Hematopoietic multipotent progenitor cell (in vitro differentiated cells): ENCODE results near the gene NHLRC1. TPM values are rescaled to one million over a fixed set of nuclear protein-coding genes. Genes with fewer than 3 reads are reported as not detected.
A peak's percentile ranks its signal among the peaks of the same experiment; 100 is the strongest.

ENCODE experiments used
- DNase-seq, 3 donors: peaks; one replicate each; pipeline ENCODE4 v3.0.0-alpha.2; 2011 to 2015; ENCODE audit warnings: low read depth in 2 of 3, low spot score in 2 of 3
- total RNA-seq: library from RNA; depleted of rRNA; stranded (reverse); fragments of >200 nt; gene quantifications from one replicate; pipeline ENCODE4 v1.2.3, GENCODE V29; 2012

The NHLRC1 gene
- total RNA-seq, 1 donor = 8.1 TPM

DNA sequence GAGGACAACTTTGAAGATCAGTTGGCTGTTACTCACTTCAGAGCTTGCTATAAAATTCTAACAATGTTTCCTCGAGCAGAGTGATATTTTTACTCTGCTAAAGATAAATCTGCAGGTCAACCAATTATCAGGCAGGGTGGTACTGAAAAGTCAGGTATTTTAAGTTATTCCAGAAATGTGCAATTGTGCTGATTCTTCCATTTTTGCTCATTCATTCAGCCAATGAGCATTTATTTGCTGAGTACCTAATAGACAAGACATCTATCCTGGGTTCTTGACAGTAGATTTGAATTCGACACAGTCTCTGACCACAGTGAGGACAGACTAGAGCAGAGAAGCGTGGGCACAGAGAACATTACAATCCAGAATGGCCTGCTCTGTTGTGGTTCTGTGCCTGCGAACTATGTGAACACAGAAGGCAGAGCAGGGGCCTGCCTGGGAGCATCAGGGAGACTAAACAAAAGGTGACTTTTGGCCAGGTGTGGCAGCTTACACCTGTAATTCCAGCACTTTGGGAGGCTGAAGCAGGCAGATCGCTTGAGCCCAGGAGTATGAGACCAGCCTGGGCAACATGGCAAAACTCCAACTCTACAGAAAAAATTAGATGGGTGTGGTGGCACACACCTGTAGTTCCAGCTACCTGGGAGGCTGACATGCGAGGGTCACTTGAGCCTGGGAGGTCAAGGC, 17.6 kb upstream of the NHLRC1 start:
- no peak for DNase-seq

DNA sequence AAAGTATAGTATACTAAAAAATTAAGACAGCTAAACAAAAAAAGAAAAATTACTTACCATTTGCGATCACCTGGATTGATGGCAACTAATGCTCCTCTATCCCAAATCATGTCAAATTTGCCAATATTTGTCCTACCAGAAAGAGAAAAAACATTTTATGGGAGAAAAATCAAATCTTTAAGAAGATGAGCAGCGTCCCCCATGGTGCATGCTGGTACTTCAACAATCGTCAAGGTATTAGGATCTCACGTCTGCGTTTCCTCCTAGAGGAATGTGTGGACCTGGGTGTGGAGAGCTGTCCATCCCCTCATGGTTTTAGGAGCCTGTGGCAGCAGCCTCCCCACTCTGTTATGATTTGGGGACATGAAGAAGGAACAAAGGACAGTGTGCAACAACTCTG, 16.4 kb upstream of the NHLRC1 start:
- no peak for DNase-seq

DNA sequence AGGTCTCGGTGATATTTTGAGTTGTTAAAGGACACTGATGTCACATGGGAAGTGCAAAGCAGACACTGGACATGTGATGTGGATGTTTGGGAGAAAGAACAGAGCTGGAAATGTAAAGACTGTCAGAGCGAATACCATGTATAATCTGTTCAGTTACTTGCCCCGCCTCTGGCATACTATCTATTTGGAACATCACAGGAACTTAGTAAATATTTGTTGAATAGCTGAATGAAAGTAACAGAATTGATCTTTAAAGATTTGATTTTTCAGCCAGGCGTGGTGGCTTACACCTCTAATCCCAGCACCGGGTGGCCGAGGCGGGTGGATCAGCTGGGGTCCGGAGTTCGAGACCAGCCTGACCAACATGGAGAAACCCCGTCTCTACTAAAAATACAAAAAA, 13.8 kb upstream of the NHLRC1 start:
- no peak for DNase-seq

DNA sequence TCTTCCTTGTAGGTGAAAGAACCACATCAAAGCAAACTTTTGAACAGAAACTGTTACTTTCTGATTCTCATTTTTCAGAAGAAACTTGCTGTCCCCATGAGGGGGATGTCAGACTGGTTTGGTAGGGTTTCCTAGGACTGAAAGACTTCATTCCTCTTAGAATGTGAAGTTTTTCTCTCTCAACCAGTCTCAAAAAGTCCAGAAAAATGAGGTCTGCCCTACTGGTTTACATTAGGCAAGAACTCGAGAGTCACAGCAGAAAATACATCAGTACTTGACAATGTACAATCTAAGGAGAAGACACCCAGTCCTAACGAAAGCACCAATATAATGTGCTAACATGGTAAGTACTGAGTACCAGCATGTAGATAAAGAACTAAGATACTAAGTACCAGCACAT, 12.7 kb upstream of the NHLRC1 start:
- no peak for DNase-seq

DNA sequence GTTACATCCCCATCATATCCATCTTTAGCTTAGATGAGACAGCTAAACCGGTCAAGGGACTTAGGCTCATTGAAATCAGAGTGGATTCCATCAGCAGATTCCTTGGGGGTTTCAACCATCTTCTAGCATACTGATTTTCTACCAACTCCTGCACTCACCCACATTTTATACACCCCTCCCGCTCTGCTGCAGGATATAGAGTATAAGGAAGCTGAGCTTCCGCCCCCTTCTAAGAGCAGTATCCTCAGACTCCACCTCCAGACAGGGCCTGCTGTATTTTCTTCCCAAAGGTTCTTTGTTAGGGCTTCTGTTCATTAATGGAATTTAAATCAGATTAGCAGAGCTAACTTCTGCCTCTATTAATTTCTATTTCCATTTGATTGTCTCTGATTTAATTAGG, 9.9 kb upstream of the NHLRC1 start:
- no peak for DNase-seq

DNA sequence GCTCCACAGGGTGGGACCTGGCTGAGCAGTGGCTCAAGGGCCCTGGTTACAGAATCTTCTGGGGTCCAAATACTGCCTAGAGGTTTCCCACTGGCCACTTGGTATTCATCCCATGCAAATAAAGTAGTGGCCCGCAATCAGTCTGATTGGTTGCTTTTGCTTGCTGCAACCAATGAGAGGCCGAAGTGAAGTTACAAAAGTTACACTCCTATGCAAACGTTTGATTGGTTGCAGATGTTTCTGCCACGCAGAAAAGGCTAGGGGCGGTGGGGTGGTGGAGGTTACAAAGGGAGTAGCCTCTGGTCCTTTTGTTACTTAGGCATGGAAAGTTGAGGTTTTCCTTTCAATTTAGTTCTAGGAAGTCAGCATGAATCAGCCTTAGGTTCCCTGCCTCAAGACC, 3.6 kb upstream of the NHLRC1 start:
- DNase-seq = no peak

DNA sequence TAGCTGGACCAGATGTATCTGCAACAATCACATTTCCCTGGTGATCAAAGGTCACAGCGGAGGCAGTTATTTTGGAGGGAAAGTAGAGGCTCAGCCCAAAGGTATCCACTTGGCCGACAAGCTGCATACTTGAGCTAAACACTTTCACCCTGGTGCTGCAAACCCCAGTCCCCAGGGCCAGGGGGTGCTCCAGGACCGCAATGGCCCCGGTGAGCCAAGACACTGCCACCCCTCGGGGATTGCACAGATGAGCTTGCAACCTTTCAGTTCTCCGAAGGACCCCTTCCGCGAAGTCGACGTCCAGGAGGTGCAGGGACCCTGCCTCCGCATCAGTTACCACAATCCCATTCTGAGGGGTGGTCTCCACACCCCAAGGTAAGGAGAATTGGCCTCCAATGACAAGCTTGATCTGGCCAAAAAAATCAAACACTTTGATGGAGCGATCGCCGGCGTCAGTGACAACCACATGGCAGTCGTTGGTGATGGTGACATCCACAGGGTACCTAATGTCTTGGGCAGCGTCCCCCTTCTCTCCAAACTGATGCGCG, 823 bp downstream of the NHLRC1 start:
- no peak for DNase-seq

DNA sequence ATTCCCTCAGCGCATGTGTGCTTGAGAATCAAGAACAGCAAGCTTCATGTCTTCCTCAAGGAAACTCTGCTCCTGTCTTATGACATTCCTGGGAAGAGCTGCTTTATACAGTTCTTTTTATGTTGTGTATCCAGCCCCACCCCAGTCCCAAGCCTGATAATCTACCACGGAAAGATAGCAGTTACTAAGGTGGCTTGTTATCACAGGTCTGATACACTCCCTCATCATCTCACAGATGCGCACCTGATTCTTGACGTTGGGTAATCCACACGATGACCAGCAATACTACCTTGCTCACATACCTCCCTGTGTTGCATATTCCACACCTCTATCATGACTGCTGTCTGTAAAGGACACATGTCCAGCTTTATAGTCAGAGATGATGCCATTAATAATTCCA, 3.2 kb downstream of the NHLRC1 start:
- DNase-seq = no peak

DNA sequence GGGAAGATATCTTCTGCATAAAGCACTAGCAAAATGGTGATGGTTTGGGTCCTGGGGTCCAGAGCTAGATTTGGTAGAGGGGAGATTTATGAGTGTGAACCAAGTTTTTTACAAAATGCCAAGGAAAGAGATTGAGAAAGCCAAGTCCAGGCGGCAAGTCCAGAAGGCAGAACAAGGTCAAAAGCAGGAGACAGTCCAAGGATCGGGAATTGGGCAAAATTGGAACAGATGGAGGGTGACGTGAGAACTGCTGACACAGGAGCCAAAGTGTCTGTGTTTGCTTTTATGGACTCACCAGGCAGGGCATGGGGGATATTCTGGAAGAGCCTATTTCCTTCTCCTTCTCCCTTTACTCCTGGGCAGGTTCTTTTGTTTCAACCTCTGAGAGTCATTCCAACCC, 4.1 kb downstream of the NHLRC1 start:
- no peak for DNase-seq

DNA sequence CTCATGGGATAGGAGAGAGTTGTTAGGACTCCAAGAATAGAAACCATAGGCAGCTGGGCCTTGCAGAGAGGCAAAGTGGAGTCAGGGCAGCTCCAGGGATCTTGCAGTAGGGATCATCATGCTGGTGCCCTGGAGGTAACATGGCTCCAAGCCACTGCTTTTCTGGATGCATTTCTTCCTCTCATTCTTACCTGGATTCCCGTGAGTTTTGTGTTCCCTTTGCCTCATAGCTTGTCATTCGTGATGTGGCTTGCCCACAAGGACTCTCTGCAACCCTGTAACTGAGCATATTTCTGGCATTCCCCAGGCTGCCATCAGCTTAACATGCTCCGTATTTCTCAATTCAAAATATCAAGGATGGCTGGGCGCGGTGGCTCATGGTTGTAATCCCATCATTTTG, 5.3 kb downstream of the NHLRC1 start:
- no peak for DNase-seq

DNA sequence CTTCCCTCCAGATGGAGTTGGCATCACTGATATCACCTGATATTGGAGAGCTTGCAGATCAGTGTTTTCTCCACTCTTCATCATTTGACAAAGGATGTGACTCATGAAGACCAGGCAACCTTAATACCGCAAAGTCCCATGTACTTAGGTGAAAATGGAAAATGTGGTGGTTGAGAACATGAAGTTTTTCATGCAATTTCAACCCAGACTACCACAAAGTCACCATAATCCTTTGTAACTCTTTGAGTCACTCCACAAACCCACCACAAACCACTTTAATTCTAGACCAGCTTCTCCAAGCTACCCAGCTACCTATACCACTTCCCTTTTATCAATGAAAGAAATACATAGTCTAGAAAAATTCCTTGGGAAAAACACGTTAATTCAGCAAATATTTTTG, 7.1 kb downstream of the NHLRC1 start:
- no peak for DNase-seq

DNA sequence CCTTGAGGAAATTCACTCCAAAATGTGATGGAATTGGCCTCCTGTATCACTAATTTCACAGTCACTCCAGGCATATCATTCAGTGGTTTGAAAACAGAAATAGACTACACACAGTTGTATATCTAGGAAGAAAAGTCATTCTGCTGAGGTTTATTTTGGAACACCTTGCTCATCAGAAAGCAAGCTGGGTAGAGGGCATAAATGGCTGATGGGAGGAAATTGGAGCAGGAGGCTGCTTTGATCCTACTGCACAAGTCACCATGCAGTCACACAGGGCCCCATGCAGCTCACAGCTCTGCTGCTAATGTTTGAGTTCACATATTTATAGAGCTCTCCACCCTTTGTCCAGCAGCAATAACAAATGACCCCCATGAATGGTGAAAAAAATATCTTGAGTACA, 12.3 kb downstream of the NHLRC1 start:
- no peak for DNase-seq

DNA sequence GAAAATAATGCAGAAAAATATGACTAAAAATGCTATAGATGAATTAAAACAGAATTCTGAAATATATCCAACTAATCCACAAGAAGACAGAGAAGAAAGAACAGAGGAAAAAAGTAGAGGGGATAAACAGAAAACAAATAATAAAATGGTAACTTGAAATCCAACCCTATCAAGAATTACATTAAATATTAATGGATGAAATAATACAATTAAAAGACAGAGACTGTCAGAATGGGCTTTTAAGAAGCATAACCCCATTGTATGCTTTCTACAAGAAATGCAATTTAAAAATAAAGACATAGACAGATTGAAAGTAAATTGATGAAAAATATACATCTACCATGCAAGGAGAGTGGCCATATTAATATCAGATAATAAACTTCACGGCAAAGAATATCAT, 15.4 kb downstream of the NHLRC1 start:
- DNase-seq = no peak

DNA sequence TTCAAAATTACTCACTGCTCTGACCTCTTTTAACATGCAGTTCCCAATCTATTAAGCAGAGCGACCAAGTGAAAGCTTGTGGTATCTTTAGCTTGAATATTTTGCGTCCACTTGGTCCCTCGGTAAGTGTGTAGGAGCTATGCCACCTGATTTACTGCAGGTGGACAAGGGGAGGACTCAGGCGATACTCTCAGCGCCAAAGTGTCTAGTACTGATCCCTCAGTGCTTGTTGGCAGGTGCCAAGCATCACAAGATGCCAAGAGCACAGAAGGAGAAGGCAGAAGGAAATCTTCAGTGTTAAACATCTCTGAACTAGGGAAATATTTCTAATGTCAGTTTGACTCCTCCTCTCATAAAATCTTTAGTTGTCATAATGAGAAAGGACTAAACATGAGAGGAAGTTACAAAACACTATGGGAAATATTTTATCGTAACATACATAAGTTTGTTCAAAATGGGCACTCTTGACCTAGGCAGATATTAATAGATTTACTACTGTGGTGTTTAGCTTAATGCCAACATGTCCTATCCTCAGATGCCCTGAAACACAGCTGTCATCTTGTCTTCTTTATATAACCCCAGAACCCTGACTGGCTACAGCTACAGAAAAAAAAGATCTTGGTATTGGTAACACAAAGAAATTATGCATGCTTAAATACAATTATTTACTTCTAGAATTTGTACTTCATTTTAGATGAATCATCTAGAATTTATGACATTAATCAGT, 19.5 kb downstream of the NHLRC1 start:
- peak in 1 of 3 donors; percentile 21 for DNase-seq

DNA sequence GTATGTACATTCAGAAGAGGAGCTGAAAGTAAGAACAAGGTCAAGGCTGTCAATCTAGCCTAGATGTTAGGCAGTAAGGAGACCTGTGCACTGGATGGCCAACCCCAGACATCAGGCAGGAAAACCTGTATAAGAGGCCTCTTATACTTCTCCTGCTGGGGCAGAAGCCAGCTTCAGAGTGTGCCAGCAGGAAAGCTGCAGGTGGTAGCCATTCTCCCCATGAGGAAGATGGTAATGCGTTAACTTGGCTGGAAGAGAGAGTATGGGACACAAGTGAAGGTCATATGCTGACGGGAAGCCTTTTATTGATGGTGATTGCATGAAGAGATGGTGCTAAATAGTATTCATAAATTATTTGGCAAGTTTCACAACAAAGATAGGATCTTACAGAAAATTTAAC, 20.6 kb downstream of the NHLRC1 start:
- DNase-seq = no peak

DNA sequence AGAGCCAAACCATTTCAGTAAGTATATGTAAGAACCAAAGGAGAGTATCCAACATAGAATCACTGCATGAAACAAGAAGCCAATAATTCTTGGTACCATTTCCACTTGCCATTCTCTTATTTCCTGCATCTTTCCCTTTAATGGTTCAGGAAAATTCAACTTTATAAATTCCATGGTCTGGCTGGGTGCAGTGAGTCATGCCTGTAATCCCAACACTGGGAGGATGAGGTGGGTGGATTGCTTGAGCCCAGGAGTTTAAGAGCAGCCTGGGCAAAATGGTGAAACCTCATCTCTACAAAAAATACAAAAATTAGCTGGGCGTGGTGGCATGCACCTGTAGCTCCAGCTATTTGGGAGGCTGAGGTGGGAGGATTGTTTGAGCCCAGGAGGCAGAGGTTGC, 21.2 kb downstream of the NHLRC1 start:
- no peak for DNase-seq

DNA sequence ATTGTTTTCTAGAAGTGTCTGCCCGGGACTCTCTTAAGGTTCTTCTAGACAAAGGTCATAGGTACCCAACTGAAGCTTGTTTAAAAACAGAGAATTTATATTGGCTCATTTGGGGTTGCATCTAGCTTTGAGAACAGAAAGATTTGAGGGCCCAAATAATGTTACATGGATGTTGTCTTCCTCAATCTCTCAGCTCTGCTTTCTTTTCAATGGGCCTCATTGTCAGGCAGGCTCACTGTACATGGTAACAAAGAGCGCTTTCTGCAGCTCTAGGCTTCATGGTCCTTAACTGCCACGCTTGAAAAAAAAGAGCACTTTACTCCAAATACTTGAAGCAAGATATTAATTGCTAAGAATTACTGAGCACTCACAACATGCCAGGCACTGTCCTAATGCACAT, 22.2 kb downstream of the NHLRC1 start:
- no peak for DNase-seq

DNA sequence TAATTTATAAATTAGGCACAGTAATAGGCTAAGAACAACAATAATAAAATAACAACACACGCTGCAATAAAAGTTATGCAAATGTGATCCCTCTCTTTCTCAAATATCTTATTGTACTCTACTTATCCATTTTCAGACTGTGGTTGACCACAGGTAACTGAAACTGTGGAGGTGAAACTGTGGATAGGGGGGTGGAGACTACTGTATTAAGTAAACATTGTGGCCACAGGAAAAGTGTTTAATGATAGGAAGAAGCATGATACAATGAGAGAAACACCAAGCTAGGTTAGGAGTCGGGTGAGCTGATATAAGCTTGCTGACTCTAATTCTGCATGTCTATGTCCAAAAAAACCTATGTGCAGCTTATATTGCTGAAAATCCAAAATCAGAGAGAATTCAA, 23.0 kb downstream of the NHLRC1 start:
- no peak for DNase-seq

DNA sequence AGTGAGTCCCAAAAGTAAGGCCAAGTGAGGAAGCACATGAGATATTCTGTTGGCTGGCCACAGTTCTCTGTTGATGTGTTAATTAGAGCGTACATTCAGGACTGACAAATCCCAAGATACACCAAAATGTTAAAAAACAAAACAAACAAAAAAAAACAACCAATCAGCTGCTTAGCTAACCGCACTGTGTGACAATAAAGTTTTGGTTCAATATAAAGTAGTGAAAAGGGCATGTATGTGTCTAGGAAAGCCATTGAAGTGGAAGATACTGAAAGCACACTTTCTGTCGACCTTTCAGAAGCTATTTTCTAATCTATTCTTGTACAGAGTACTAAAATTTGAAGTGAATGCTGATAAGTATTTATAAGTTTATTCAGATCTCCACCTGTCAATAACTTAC, 26.1 kb downstream of the NHLRC1 start:
- DNase-seq = no peak

DNA sequence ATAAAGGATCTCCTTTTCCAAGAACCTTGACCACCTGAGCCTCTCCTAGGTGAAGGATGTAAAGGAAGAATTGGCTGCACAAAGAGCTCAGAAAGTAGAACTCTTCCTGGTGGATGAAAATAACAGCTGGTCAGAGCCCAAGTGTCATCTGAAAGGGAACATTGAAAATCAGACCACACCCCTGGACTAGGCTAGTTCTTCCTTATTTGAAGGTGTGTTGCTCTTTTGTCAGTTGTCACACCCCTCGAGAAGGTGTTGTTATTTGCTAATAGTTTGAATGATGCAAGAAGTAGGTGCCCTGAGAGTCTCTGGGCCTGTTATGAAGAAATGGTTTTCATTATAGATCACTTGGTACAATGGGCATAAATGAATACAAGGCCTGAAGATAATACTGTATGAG, 31.1 kb downstream of the NHLRC1 start:
- DNase-seq = no peak

DNA sequence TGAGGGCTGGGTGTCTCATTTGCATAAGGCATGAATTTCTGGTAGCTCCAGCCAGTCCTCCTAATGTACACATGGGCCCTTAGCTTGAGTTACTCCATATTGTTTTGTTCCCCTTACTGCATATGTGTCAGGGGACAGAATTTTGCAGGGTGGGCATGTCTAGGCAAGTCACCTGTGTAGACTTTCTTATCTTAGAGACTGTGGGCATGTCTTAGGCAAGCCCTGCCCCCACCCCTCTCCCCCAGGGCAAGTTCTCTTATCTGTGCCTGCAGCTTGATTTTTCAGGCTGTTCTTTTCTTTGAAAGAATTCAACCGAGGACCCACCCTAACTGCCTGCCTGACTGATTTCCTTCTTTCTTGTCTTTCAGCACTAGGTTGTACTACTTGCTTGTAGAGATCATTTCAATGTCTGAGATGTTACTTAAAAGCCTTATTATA, 32.1 kb downstream of the NHLRC1 start:
- no peak for DNase-seq
